Measurements from ENCODE around the gene DNAJA3.

Gene DNAJA3

GRCh38 chr16:4386451-4386805 is 39.2 kb upstream of the DNAJA3 start:
- DNase-seq (ENCODE audit: extremely low spot score) = no peak
- ChIA-PET CTCF (no interaction called here), POLR2A (no interaction called here)
- TF ChIP-seq ELF4 (IDR thresholded peaks at IDR 0.05) (no peak), NFRKB (IDR thresholded peaks at IDR 0.05) (no peak), BHLHE40 (IDR thresholded peaks at IDR 0.05; ENCODE audit: borderline replicate concordance) (no peak), FOXM1 (IDR thresholded peaks at IDR 0.05; ENCODE audit: borderline replicate concordance) (no peak), LEF1 (IDR thresholded peaks at IDR 0.05; ENCODE audit: borderline replicate concordance) (no peak), ARNT (IDR thresholded peaks at IDR 0.05) (no peak), SP1 (IDR thresholded peaks at IDR 0.05) (no peak), SUZ12 (IDR thresholded peaks at IDR 0.05) (no peak), PKNOX1 (IDR thresholded peaks at IDR 0.05) (no peak), FOXK2 (IDR thresholded peaks at IDR 0.05) (no peak), FOXA1 (IDR thresholded peaks at IDR 0.05) (no peak), L3MBTL2 (conservative IDR thresholded peaks at IDR 0.05) (no peak), ZNF384 (IDR thresholded peaks at IDR 0.05) (no peak), TARDBP (IDR thresholded peaks at IDR 0.05) (no peak), CTBP1 (IDR thresholded peaks at IDR 0.05; ENCODE audit: borderline replicate concordance) (no peak)

GRCh38 chr16:4386951-4387565 is 38.6 kb upstream of the DNAJA3 start:
- DNase-seq (ENCODE audit: extremely low spot score) = no peak
- no peak for TF ChIP-seq FOXM1 (IDR thresholded peaks at IDR 0.05; ENCODE audit: borderline replicate concordance)
- TF ChIP-seq LEF1 (IDR thresholded peaks at IDR 0.05; ENCODE audit: borderline replicate concordance) = no peak
- POLR2A ChIA-PET = no interaction called here
- CTCF ChIA-PET = no interaction called here

GRCh38 chr16:4387781-4388180 is 37.9 kb upstream of the DNAJA3 start:
- no peak for TF ChIP-seq BHLHE40 (IDR thresholded peaks at IDR 0.05; ENCODE audit: borderline replicate concordance)
- TF ChIP-seq TARDBP (IDR thresholded peaks at IDR 0.05) = no peak
- no peak for TF ChIP-seq LEF1 (IDR thresholded peaks at IDR 0.05; ENCODE audit: borderline replicate concordance)
- TF ChIP-seq FOXK2 (IDR thresholded peaks at IDR 0.05) = no peak
- no peak for TF ChIP-seq SUZ12 (IDR thresholded peaks at IDR 0.05)
- TF ChIP-seq FOXA1 (IDR thresholded peaks at IDR 0.05) = no peak
- TF ChIP-seq ARNT (IDR thresholded peaks at IDR 0.05) = no peak
- no peak for TF ChIP-seq L3MBTL2 (conservative IDR thresholded peaks at IDR 0.05)
- no peak for TF ChIP-seq NFRKB (IDR thresholded peaks at IDR 0.05)
- no peak for TF ChIP-seq ZNF384 (IDR thresholded peaks at IDR 0.05)
- TF ChIP-seq SP1 (IDR thresholded peaks at IDR 0.05) = no peak
- no peak for TF ChIP-seq PKNOX1 (IDR thresholded peaks at IDR 0.05)
- TF ChIP-seq FOXM1 (IDR thresholded peaks at IDR 0.05; ENCODE audit: borderline replicate concordance) = no peak
- TF ChIP-seq ELF4 (IDR thresholded peaks at IDR 0.05) = no peak
- ChIA-PET CTCF (interaction anchor here (1.9 kb wide), 1 partner anchor 15 kb away, joined by 9 read pairs; no protein-coding TSS in a partner anchor), POLR2A (no interaction called here)
- DNase-seq (ENCODE audit: extremely low spot score) = no peak

GRCh38 chr16:4388271-4389021 is 37.2 kb upstream of the DNAJA3 start:
- no peak for DNase-seq (ENCODE audit: extremely low spot score)
- no peak for TF ChIP-seq L3MBTL2 (conservative IDR thresholded peaks at IDR 0.05)
- TF ChIP-seq TARDBP (IDR thresholded peaks at IDR 0.05) = no peak
- no peak for TF ChIP-seq ELF4 (IDR thresholded peaks at IDR 0.05)
- TF ChIP-seq NFRKB (IDR thresholded peaks at IDR 0.05) = no peak
- no peak for TF ChIP-seq ZNF384 (IDR thresholded peaks at IDR 0.05)
- TF ChIP-seq CTBP1 (IDR thresholded peaks at IDR 0.05; ENCODE audit: borderline replicate concordance) = no peak
- TF ChIP-seq ARNT (IDR thresholded peaks at IDR 0.05) = no peak
- no peak for TF ChIP-seq LEF1 (IDR thresholded peaks at IDR 0.05; ENCODE audit: borderline replicate concordance)
- ChIA-PET POLR2A (no interaction called here), CTCF (interaction anchor here (1.0 to 1.9 kb wide), 3 partner anchors 14 to 134 kb away, joined by 3 to 9 read pairs (median 4); no protein-coding TSS in a partner anchor)

- ChIA-PET POLR2A (no interaction called here), CTCF (interaction anchor here (0.6 to 1.9 kb wide), 5 partner anchors 13 to 135 kb away, joined by 3 to 9 read pairs (median 4); no protein-coding TSS in a partner anchor)
- TF ChIP-seq NFRKB (IDR thresholded peaks at IDR 0.05) = no peak
- TF ChIP-seq L3MBTL2 (conservative IDR thresholded peaks at IDR 0.05) = no peak
- TF ChIP-seq BHLHE40 (IDR thresholded peaks at IDR 0.05; ENCODE audit: borderline replicate concordance) = no peak
- TF ChIP-seq CTBP1 (IDR thresholded peaks at IDR 0.05; ENCODE audit: borderline replicate concordance) = no peak
- no peak for TF ChIP-seq FOXM1 (IDR thresholded peaks at IDR 0.05; ENCODE audit: borderline replicate concordance)
- TF ChIP-seq ZNF384 (IDR thresholded peaks at IDR 0.05) = no peak
- no peak for TF ChIP-seq SP1 (IDR thresholded peaks at IDR 0.05)
- no peak for TF ChIP-seq FOXA1 (IDR thresholded peaks at IDR 0.05)
- DNase-seq (ENCODE audit: extremely low spot score) = no peak
Observed at GRCh38 chr16:4389051-4389955, 36.4 kb upstream of the DNAJA3 start.
